H9 (cell line): ENCODE data around the gene LRP1B. TPM values are rescaled to one million over a fixed set of nuclear protein-coding genes. Genes with fewer than 3 reads are reported as not detected.

ENCODE experiments used
- DNase-seq: peaks from one replicate; pipeline ENCODE4 v3.0.0-alpha.2; 2017
- H2AFZ ChIP-seq: one replicate; pipeline ENCODE4 v1.6.1; 2013; ENCODE audit warnings: mild to moderate bottlenecking, low read length, control low read depth, moderate library complexity
- H2AK5ac ChIP-seq: 2 replicates; pipeline ENCODE4 v1.6.1; 2013; ENCODE audit warnings: low read length, control low read depth, mixed read lengths; ENCODE audit not compliant: insufficient read length
- H2BK120ac ChIP-seq: one replicate; pipeline ENCODE4 v1.6.1; 2013; ENCODE audit warnings: low read depth, mild to moderate bottlenecking, low read length, control low read depth, inconsistent platforms; ENCODE audit not compliant: poor library complexity, severe bottlenecking
- H2BK12ac ChIP-seq: 2 replicates; pipeline ENCODE4 v1.6.1; 2013; ENCODE audit warnings: low read length, control low read depth, mixed read lengths, low read depth; ENCODE audit not compliant: insufficient read length
- H2BK15ac ChIP-seq: 2 replicates; pipeline ENCODE4 v1.6.1; 2013; ENCODE audit warnings: low read depth, low read length, control low read depth
- H2BK20ac ChIP-seq: one replicate; pipeline ENCODE4 v1.6.1; 2013; ENCODE audit warnings: low read depth, mild to moderate bottlenecking, low read length, control low read depth, inconsistent platforms; ENCODE audit not compliant: poor library complexity, severe bottlenecking
- H2BK5ac ChIP-seq: 2 replicates; pipeline ENCODE4 v1.6.1; 2013; ENCODE audit warnings: low read length, control low read depth, mixed read lengths; ENCODE audit not compliant: insufficient read length
- H3K14ac ChIP-seq: 2 replicates; pipeline ENCODE4 v1.6.1; 2013; ENCODE audit warnings: low read length, control low read depth; ENCODE audit not compliant: insufficient read depth
- H3K18ac ChIP-seq: 2 replicates; pipeline ENCODE4 v1.6.1; 2013; ENCODE audit warnings: low read depth, mild to moderate bottlenecking, mixed read lengths, low read length, control low read depth; ENCODE audit not compliant: insufficient read length
- H3K23ac ChIP-seq: 2 replicates; pipeline ENCODE4 v1.6.1; 2013; ENCODE audit warnings: low read length, control low read depth, mixed read lengths, low read depth; ENCODE audit not compliant: insufficient read length
- H3K23me2 ChIP-seq: 2 replicates; pipeline ENCODE4 v1.6.1; 2013; ENCODE audit warnings: low read depth, mild to moderate bottlenecking, mixed read lengths, low read length, control low read depth; ENCODE audit not compliant: insufficient read length, poor library complexity, severe bottlenecking
- H3K27ac ChIP-seq: 2 replicates; pipeline ENCODE4 v1.5.1; 2013; ENCODE audit warnings: low read length, control low read depth, mixed read lengths, low read depth; ENCODE audit not compliant: insufficient read length
- H3K27me3 ChIP-seq: 2 replicates; pipeline ENCODE4 v1.6.1; 2013; ENCODE audit warnings: low read length, control low read depth, inconsistent platforms; ENCODE audit not compliant: insufficient read depth
- H3K4ac ChIP-seq: 2 replicates; pipeline ENCODE4 v1.6.1; 2013; ENCODE audit warnings: low read depth, mild to moderate bottlenecking, control low read depth, inconsistent platforms, low read length, moderate library complexity
- H3K4me1 ChIP-seq: 2 replicates; pipeline ENCODE4 v1.6.1; 2013; ENCODE audit warnings: low read length, control low read depth, inconsistent platforms; ENCODE audit not compliant: insufficient read depth
- H3K4me2 ChIP-seq: 2 replicates; pipeline ENCODE4 v1.6.1; 2013; ENCODE audit warnings: low read length, control low read depth, mixed read lengths; ENCODE audit not compliant: insufficient read length, insufficient read depth
- H3K56ac ChIP-seq: 2 replicates; pipeline ENCODE4 v1.6.1; 2013; ENCODE audit warnings: low read depth, mild to moderate bottlenecking, mixed read lengths, low read length, control low read depth; ENCODE audit not compliant: insufficient read length
- H3K79me1 ChIP-seq: 2 replicates; pipeline ENCODE4 v1.6.1; 2013; ENCODE audit warnings: low read depth, mild to moderate bottlenecking, moderate library complexity, low read length, control low read depth, inconsistent platforms; ENCODE audit not compliant: insufficient read depth, poor library complexity, severe bottlenecking
- H3K79me2 ChIP-seq: 2 replicates; pipeline ENCODE4 v1.6.1; 2013; ENCODE audit warnings: low read length, control low read depth, inconsistent platforms; ENCODE audit not compliant: insufficient read depth
- H3K9ac ChIP-seq: 2 replicates; pipeline ENCODE4 v1.6.1; 2013; ENCODE audit warnings: low read length, control low read depth, mixed read lengths; ENCODE audit not compliant: insufficient read length; ENCODE audit errors: extremely low read depth
- H3K9me3 ChIP-seq: one replicate; pipeline ENCODE4 v1.6.1; 2013; ENCODE audit warnings: low read depth, low read length, inconsistent platforms; ENCODE audit not compliant: control insufficient read depth
- H3T11ph ChIP-seq: one replicate; pipeline ENCODE4 v1.6.1; 2013; ENCODE audit warnings: mild to moderate bottlenecking, low read length, control low read depth, inconsistent platforms
- H4K20me1 ChIP-seq: one replicate; pipeline ENCODE4 v1.6.1; 2013; ENCODE audit not compliant: control insufficient read depth, insufficient read length, insufficient read depth
- H4K5ac ChIP-seq: 2 replicates; pipeline ENCODE4 v1.6.1; 2013; ENCODE audit warnings: low read depth, mild to moderate bottlenecking, mixed read lengths, low read length, control low read depth; ENCODE audit not compliant: insufficient read length
- H4K8ac ChIP-seq: replicated peaks from 2 replicates; pipeline ENCODE4 v1.6.1; 2013; ENCODE audit warnings: low read length, control low read depth, mixed read lengths, low read depth; ENCODE audit not compliant: insufficient read length
- H4K91ac ChIP-seq: 2 replicates; pipeline ENCODE4 v1.6.1; 2013; ENCODE audit warnings: low read depth, mild to moderate bottlenecking, moderate library complexity, mixed read lengths, low read length, control low read depth; ENCODE audit not compliant: insufficient read length
- H3K27ac Mint-ChIP-seq, 3 experiments: 2 replicates in 2 of 3; 3 replicates in 1 of 3; pipeline ENCODE4 v1.8.0; 2020 to 2021; ENCODE audit warnings: mixed read lengths in 3 of 3, mild to moderate bottlenecking in 1 of 3, moderate library complexity in 1 of 3
- H3K27me3 Mint-ChIP-seq: 2 replicates; pipeline ENCODE4 v1.8.0; 2021; ENCODE audit warnings: low read depth, mild to moderate bottlenecking, moderate library complexity, mixed read lengths
- H3K36me3 Mint-ChIP-seq, 3 experiments: 2 replicates in 2 of 3; 3 replicates in 1 of 3; pipeline ENCODE4 v1.8.0; 2020 to 2021; ENCODE audit warnings: low read depth in 3 of 3, mixed read lengths in 3 of 3; ENCODE audit not compliant: insufficient read depth in 1 of 3
- H3K4me1 Mint-ChIP-seq, 2 experiments: 2 replicates each; pipeline ENCODE4 v1.8.0; 2020; ENCODE audit warnings: mixed read lengths in 2 of 2
- H3K4me3 Mint-ChIP-seq, 2 experiments: 2 replicates in 1 of 2; 3 replicates in 1 of 2; pipeline ENCODE4 v1.8.0; 2020 to 2021; ENCODE audit warnings: mild to moderate bottlenecking in 2 of 2, mixed read lengths in 2 of 2, moderate library complexity in 1 of 2
- H3K9me3 Mint-ChIP-seq, 2 experiments: 2 replicates in 1 of 2; 3 replicates in 1 of 2; pipeline ENCODE4 v1.8.0; 2020; ENCODE audit warnings: mild to moderate bottlenecking in 2 of 2, mixed read lengths in 2 of 2, moderate library complexity in 1 of 2
- CTCF ChIP-seq: fragments of 200-600 bp; sonication (generic); conservative IDR thresholded peaks from 3 replicates; pipeline ENCODE4 v1.8.0; 2021; ENCODE audit warnings: antibody characterized with exemption, mild to moderate bottlenecking
- WGBS: extraction: QIAGEN DNeasy Blood & Tissue Kit; methylation state at CpG from one replicate; pipeline ENCODE4 v1.1.7; 2013; ENCODE audit warnings: missing lambda C conversion rate, low lambda C conversion rate, mixed read lengths; ENCODE audit not compliant: insufficient read length; ENCODE audit errors: extremely low coverage; 5-methylcytosine and 5-hydroxymethylcytosine counted together
- total RNA-seq: library from RNA; stranded (reverse); gene quantifications from 2 replicates; pipeline ENCODE4 v1.2.1, GENCODE V29; 2021

The LRP1B gene
- total RNA-seq, 1 experiment from 2014 or later: not detected

GRCh38 chr2:141522048-141522447 is 608.8 kb downstream of the LRP1B start:
- WGBS: no CpG with 5 or more reads among the region's 3 CpGs
- Histone ChIP-seq H3K23ac (no peak overlapping the region), H3K27ac (no peak overlapping the region), H3K4me2 (no peak overlapping the region), H2BK15ac (no peak overlapping the region), H3K79me1 (no peaks in the 10 kb centered on the region), H2BK20ac (no peak overlapping the region), H4K8ac (no peak overlapping the region), H3K9me3 (no peaks in the 10 kb centered on the region), H4K91ac (no peak overlapping the region), H3K9ac (no peak overlapping the region), H3T11ph (no peak overlapping the region), H3K56ac (no peak overlapping the region), H2BK12ac (no peak overlapping the region), H2AFZ (no peak overlapping the region), H3K23me2 (no peaks in the 10 kb centered on the region), H3K27me3 (no peaks in the 10 kb centered on the region), H2BK5ac (no peak overlapping the region), H3K14ac (no peak overlapping the region), H2BK120ac (no peak overlapping the region), H2AK5ac (no peak overlapping the region), H4K5ac (no peak overlapping the region), H3K4me1 (peaks cover 2% of the 10 kb centered on the region; the same call in 1 of the 2 replicates), H3K79me2 (no peaks in the 10 kb centered on the region), H3K18ac (no peak overlapping the region), H3K4ac (no peak overlapping the region), H4K20me1 (no peaks in the 10 kb centered on the region)
- no peak for DNase-seq
- Mint-ChIP-seq H3K36me3 (no peaks in the 10 kb centered on the region), H3K27ac (no peak overlapping the region), H3K4me1 (peaks cover 0 to 10% of the 10 kb centered on the region in 2 experiments; a peak in 3 of 4 replicates), H3K27me3 (no peaks in the 10 kb centered on the region), H3K9me3 (no peaks in the 10 kb centered on the region), H3K4me3 (no peak overlapping the region)
- no peak for TF ChIP-seq CTCF
